ENCODE results near the gene VWA5B2.

DNA sequence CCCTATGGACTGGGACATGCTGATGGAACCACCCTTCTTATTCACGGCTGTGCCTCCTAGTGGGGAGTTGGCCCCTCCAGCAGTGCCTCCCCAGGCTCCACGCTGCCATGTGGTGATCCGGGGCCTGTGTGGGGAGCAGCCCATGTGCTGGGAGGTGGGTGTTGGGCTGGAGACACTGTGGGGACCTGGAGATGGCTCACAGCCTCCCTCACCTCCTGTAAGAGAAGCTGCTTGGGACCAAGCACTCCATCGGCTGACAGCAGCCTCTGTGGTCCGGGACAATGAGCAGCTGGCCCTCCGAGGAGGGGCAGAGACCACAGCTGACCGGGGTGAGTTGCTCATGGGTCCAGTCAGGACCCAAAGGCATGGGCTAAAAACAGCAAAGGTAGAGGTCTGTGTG is 10.3 kb downstream of the VWA5B2 start:
- TF ChIP-seq HOXD13 (CRISPR knock-in tag; IDR thresholded peaks at IDR 0.05; ENCODE audit: borderline replicate concordance) (no peak), REST (tag by site-specific recombination; IDR thresholded peaks at IDR 0.05) (no peak), ZNF175 (tag by site-specific recombination; IDR thresholded peaks at IDR 0.05) (no peak), ZNF791 (tag by site-specific recombination; IDR thresholded peaks at IDR 0.05) (no peak), ZNF157 (tag by site-specific recombination; IDR thresholded peaks at IDR 0.05) (no peak), YY1 (tag by site-specific recombination; IDR thresholded peaks at IDR 0.05) (no peak), ZBTB7A (tag by site-specific recombination; IDR thresholded peaks at IDR 0.05; ENCODE audit: low read depth) (no peak), TSHZ1 (tag by site-specific recombination; IDR thresholded peaks at IDR 0.05; ENCODE audit: borderline replicate concordance) (no peak), ELK4 (IDR thresholded peaks at IDR 0.05; ENCODE audit: borderline replicate concordance, low read depth, low read length) (no peak), ZBTB6 (tag by site-specific recombination; IDR thresholded peaks at IDR 0.05) (no peak), RBAK (tag by site-specific recombination; IDR thresholded peaks at IDR 0.05) (no peak), ZNF777 (tag by site-specific recombination; IDR thresholded peaks at IDR 0.05; ENCODE audit: borderline replicate concordance) (no peak)
- TF ChIP-seq, protein P1, sequence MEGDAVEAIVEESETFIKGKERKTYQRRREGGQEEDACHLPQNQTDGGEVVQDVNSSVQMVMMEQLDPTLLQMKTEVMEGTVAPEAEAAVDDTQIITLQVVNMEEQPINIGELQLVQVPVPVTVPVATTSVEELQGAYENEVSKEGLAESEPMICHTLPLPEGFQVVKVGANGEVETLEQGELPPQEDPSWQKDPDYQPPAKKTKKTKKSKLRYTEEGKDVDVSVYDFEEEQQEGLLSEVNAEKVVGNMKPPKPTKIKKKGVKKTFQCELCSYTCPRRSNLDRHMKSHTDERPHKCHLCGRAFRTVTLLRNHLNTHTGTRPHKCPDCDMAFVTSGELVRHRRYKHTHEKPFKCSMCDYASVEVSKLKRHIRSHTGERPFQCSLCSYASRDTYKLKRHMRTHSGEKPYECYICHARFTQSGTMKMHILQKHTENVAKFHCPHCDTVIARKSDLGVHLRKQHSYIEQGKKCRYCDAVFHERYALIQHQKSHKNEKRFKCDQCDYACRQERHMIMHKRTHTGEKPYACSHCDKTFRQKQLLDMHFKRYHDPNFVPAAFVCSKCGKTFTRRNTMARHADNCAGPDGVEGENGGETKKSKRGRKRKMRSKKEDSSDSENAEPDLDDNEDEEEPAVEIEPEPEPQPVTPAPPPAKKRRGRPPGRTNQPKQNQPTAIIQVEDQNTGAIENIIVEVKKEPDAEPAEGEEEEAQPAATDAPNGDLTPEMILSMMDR (tag by site-specific recombination; IDR thresholded peaks at IDR 0.05) = no peak

Data from HEK293 (cell line).